Forelimb muscle (tissue), 1 donor: ENCODE data around the gene CDC42. TPM values are rescaled to one million over a fixed set of nuclear protein-coding genes. Genes with fewer than 3 reads are reported as not detected.

Experiments used
- DNase-seq: peaks from one replicate; pipeline ENCODE4 v3.0.0-alpha.2; 2013; ENCODE audit warnings: low read depth
- polyA plus RNA-seq: library from polyadenylated mRNA; unstranded; fragments of 120-200 nt; gene quantifications from one replicate; pipeline ENCODE4 v1.2.1, GENCODE V29; 2013; ENCODE audit not compliant: insufficient read length

The CDC42 gene
- polyA plus RNA-seq, 1 donor = 201 TPM

- no peak for DNase-seq
These were observed 56.0 kb downstream of the CDC42 start for GRCh38 chr1:22108339-22109105.

DNA sequence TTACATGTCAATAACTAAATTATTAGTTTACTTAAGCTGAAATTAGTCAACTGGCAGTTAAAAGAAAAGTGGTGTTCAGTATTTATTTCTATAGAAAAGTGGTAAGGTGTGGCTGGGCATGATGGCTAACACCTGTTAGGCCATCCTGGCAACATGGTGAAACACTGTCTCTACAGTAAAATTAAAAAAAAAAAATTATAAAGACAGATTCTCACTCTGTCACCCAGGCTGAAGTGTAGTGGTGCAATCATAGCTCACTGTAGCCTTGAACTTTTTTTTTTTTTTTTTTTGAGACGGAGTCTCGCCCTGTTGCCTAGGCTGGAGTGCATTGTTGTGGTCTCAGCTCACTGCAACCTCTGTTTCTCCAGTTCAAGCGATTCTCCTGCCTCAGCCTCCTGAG lies 57.5 kb downstream of the CDC42 start:
- no peak for DNase-seq

- no peak for DNase-seq
These were observed 58.6 kb downstream of the CDC42 start for GRCh38 chr1:22111115-22111514.

DNA sequence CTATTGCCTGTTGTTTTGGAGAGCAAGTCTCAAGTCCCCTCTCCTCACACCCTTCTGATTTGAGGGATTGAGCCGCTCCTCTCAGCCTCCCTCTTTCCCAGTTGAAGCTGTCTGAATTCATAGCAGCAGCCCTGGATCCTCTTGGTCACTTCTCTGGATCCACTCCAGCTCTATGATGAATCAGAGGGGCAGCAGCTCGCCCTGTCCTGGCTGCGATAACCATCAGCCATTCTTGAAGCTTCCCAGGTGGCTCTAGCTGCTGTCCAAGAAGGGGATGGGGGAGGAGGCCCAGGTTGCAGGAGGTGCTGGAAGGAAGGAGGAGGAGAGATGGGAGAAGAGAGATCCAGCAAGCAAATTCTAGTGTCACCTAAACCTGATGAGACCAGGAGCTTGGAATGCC lies 59.1 kb downstream of the CDC42 start:
- no peak for DNase-seq

DNA sequence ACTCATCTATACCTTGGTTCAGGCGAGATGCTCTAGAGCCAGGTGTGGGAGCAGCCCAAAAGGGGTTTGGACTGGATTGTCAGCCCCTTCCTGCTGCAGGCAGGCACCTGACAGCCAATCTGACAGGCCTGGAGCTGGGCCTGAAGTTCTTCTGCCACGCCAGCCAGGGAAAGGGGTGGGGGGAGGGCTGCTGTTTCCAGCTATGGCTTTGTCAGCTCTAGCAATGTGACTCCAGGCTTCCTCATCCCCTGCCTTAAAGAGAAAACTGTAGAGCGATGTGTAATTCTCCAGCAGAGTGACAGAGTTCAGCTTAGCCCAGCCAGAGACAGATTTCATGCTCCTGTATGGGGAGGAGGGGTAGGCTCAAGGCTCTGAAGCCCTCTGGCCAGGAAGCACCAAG lies 60.0 kb downstream of the CDC42 start:
- DNase-seq = no peak

DNA sequence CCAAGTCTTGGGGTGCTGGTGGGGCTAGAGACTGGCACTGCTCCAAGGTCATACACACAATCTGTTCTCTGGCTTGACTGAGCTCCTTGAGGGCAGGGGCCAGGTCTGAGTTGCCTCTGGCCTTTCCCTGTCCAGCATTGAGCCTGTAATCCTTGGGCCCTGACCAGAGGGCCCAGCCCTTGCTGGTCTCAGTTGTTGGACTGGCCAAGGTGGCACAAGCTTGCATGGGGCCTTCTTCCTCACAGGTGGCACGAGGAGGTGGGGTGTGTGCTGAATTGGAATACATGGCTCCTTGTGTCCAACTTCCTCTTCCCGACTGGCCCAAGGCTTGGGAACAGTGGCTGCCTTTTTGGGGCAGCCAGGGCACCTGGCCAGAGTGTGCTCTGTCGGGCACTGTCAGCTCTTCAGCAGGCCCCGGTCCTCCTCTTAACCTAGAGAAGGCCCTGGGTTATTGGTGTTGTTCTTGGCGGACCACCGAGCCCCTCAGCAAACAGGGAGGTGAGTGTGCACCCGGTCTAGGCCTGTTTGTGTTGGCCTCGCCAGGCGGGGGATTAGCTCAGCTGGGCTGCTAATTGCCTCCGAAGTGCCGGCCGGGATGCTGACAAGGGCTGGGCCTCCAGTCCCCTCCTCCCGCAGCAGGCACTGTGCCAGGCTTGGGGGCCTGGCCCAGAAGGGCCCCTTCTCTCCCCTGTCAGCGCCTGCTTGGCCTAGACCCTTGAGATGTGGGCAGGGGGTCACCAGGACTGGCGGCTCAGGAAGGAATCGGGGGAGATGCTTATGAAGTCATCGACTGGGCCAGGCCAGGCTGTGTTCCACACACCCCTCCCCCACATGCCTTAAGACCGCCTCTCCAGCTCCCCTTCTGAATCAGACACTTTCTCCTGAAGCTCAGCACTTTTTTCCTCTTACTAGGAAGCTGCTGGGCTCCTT lies 61.8 kb downstream of the CDC42 start:
- DNase-seq = no peak

- DNase-seq = no peak
These were observed 62.8 kb downstream of the CDC42 start for GRCh38 chr1:22115286-22115685.

DNA sequence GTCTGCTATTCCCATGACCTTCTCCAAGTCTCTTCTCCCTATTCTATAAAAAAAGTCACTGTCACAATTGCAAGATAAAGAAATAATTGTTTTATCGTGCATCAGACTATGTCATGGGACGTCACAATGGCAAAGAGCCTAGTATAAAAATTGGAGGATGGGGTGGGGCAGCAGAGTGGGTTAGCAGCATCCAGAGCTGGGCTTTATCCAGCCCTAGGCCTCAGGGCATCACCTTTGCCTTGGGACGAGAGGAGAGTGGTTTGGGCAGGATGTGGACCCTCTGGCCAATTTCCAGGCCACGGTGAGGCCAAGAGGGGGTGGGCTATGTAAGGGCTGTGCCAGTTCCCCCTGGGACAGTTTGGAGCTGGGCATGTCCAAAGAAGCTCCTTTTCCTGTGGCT lies 64.7 kb downstream of the CDC42 start:
- DNase-seq = no peak

- no peak for DNase-seq
These were observed 65.3 kb downstream of the CDC42 start for GRCh38 chr1:22117851-22118250.

DNA sequence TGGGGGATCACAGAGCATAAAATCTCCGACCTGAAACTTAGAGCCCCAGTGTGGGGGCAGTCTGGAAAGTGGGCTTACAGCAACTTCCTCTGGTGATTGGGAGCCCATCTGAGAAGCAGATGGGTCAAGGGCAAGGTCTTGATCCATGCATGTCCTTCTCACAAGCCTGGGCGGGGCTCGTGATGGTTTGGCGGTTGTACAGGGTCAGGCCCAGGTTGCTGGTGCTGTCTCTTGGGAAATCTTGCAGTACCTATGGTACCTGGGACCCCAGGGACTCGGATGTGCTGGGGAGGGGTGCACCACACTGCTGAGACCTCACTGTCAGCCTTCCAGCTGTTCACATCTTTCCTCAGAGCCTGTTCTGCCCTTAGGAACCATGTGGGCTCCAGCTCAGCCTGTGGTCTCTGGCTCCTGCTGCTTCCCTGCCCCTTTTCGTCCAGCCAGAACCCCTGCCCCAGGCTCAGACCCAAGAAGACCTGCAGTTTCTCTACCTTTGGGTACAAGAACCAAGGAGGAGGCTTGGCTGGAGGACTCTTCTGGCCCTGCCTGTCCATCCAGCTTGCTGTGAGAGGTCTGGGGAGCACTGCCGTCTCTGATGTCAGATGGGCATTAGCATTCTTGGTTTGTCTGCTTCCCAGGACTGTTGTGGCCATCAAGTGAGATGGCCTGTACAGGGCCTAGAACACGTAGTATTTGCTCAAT lies 65.9 kb downstream of the CDC42 start:
- DNase-seq = no peak

GRCh38 chr1:22119626-22120468 lies 67.3 kb downstream of the CDC42 start:
- no peak for DNase-seq

- DNase-seq = no peak
These were observed 67.9 kb downstream of the CDC42 start for GRCh38 chr1:22120469-22120790.

DNA sequence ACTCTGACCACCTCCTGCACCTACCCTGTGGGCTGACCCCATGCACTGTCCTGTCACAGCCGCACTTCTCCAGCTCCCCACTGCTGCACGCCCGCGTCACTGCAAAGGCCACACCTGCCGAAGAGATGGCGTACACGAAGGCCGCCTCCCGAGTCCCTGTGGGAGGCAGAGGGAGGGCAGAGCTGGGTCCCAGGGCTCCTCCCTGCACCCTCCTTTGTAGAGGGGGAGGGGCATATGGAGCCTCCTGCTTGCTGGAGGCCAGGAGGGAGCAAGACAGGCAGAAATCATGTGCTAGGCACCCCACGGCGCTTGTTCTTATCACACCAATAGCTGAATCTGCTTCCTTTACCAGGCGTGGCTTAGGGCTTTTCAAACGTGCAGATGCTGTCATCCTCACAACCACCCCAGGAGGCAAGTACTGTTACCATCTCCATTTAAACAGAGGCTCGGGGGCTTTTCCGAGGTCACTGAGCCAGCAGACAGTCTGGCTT lies 69.0 kb downstream of the CDC42 start:
- no peak for DNase-seq

DNA sequence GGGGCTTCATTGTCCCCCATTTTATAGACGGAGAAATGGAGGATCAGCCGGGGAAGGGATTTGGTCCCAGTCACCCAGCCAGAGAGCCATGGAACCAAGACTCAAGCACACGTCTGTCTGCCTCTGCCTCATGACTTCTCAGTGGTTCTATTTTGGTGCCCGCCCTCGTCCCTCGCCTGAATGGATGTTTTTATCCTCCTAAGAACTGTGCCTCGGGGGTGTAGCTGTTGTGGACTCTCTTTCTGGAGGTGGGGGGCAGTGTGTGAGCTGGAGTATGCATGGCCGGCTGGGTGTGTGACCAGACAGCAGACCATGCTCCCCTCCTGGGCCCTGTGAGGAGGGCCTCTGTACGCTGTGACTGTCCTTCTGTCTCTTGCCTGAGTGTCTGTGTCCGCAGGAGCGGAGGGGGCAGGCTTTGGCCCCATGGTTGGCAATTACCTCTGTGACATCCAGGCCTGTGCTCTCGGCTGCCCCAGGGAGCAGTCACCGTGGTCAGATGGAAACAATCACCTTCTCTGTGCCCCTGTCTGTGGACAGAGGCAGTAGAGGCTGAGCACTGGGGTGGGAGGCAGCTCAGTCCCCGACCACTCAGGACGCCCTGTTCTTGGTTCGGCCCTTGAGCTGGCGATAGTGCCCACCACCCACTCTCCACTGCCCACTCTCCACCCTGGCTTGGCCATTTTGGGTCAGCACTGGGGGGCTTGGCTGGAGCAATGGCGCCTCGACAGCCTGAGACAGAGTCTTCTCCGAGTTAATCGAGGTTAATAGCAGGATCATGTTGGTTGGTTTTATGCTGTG lies 70.0 kb downstream of the CDC42 start:
- DNase-seq = no peak

DNA sequence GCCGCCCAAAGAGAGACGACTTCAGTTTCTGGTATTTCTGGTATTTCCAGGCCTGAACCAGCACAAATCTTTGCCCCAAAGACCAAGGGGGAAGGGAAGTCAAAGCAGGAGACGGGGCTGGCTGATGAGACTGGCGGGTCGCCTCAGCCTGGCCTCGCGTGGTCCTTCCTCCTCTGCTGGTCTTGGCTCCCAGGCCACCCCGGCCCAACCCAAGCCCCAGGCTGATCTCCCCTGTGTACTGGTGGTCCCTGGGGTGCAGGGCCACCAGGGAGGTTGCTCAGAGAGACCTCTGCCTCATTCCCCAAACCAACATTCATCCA lies 70.5 kb downstream of the CDC42 start:
- DNase-seq = no peak

GRCh38 chr1:22123901-22124404 lies 71.4 kb downstream of the CDC42 start:
- DNase-seq = no peak

DNA sequence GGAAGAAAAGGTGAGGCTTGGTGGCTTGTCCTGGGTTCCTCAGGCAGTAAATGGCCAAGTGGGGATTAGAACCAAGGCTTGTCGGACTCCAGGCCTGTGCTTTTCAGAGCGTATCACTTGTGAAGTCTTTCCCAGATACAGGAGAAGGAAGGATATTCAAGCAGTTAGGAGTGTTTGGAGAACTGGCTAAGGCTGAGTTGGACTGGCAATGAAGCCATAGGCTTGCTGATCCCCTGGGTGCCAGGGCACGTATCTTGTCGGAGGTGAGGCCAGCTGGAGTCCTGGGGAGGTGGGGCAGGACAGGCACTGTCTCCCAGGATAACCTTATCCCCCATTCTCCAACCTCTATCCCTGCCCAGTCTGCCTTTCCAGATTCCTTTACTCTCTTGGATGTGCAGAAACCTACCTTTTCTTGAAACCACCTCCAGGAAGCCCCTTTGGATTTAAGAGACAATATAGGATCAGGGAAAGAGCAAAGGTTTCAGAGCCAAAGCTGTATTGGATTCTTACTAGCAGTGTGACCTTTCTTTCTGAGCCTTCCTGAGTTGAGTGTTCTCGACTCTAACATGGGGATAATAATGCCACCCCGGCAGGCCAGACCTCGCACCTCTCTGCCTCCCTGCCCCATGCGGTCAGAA lies 72.2 kb downstream of the CDC42 start:
- no peak for DNase-seq

DNA sequence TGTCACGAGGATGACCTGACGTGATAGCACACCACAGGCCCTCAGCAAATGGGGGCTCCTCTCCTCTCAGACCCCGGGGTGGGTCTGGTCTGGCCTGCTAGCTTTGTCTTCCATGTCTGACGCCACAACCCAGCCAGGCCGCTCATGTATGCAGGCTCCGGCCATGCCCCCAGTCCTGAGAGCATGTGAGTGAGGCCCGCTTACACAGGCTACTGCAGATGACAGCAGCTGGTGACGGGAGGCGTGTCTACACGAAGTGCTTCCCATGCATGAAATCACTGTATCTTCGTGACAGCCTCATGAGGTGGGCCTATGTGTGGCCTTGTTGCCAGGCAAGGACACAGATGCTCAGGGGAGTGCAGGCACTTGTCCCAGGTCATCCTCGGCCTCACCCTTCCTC lies 74.0 kb downstream of the CDC42 start:
- DNase-seq = no peak

DNA sequence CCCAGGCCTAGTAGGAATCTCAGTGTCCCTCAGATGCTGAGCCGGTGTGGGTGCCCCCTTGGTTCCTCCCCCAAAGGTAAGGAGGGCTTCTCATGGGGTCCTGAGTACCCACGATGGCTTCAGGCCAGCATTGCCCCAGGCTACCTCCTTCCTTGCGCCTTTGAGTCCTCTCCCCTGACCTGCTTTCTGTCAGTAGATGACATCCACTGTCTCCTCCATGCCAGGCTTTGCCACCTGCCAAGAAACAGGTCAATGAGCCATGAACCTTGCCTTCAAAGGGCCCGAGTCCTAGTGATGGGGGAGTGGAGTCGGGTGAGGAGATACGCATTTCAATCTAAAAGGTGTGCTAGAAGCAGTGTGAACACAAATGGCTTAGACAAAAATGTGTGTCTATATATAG lies 74.7 kb downstream of the CDC42 start:
- DNase-seq = no peak

- DNase-seq = no peak
These were observed 75.2 kb downstream of the CDC42 start for GRCh38 chr1:22127731-22128130.
